Measurements from ENCODE around the gene MARK4. TPM values are rescaled to one million over a fixed set of nuclear protein-coding genes. Genes with fewer than 3 reads are reported as not detected.
"Not testable (repeated sequence)": the region's sequence is repeated elsewhere in the genome, so short reads cannot be mapped to it uniquely, and the experiment has no call there.

The MARK4 gene
- polyA plus RNA-seq, 1 donor, result 26.2 TPM

GRCh38 chr19:45305421-45305820, 54.4 kb downstream of the MARK4 start:
- no peak for DNase-seq (ENCODE audit: low read depth)

- DNase-seq (ENCODE audit: low read depth), result no peak
Measured at GRCh38 chr19:45306040-45306439, 55.0 kb downstream of the MARK4 start.

GRCh38 chr19:45306518-45307027, 55.5 kb downstream of the MARK4 start:
- no peak for DNase-seq (ENCODE audit: low read depth)

GRCh38 chr19:45307361-45307760, 56.3 kb downstream of the MARK4 start:
- no peak for DNase-seq (ENCODE audit: low read depth)

GRCh38 chr19:45309322-45309721, 58.3 kb downstream of the MARK4 start:
- DNase-seq (ENCODE audit: low read depth), result not testable (repeated sequence)

GRCh38 chr19:45311621-45312020, 60.5 kb downstream of the MARK4 start:
- DNase-seq (ENCODE audit: low read depth), result no peak

GRCh38 chr19:45312285-45312684, 61.2 kb downstream of the MARK4 start:
- DNase-seq (ENCODE audit: low read depth), result not testable (repeated sequence)

GRCh38 chr19:45314708-45315245, 63.7 kb downstream of the MARK4 start:
- no peak for DNase-seq (ENCODE audit: low read depth)

GRCh38 chr19:45315304-45315703, 64.2 kb downstream of the MARK4 start:
- no peak for DNase-seq (ENCODE audit: low read depth)

- DNase-seq (ENCODE audit: low read depth), result no peak
Measured at GRCh38 chr19:45320997-45321775, 70.1 kb downstream of the MARK4 start.

GRCh38 chr19:45321848-45322247, 70.8 kb downstream of the MARK4 start:
- DNase-seq (ENCODE audit: low read depth), result no peak

- DNase-seq (ENCODE audit: low read depth), result no peak
Measured at GRCh38 chr19:45322311-45322710, 71.2 kb downstream of the MARK4 start.

GRCh38 chr19:45322744-45323281, 71.7 kb downstream of the MARK4 start, which contains the start of gene CKM:
CKM (minus strand) TSS chr19:45322875; CDS start chr19:45319713, 3,162 bp downstream.
- no peak for DNase-seq (ENCODE audit: low read depth)

GRCh38 chr19:45323671-45324081, 72.6 kb downstream of the MARK4 start:
- DNase-seq (ENCODE audit: low read depth), result no peak

GRCh38 chr19:45324349-45324907, 73.4 kb downstream of the MARK4 start:
- DNase-seq (ENCODE audit: low read depth), result no peak

- no peak for DNase-seq (ENCODE audit: low read depth)
Measured at GRCh38 chr19:45327404-45328143, 76.5 kb downstream of the MARK4 start.

GRCh38 chr19:45331411-45331810, 80.3 kb downstream of the MARK4 start:
- DNase-seq (ENCODE audit: low read depth), result no peak

- DNase-seq (ENCODE audit: low read depth), result no peak
Measured at GRCh38 chr19:45333609-45334303, 82.7 kb downstream of the MARK4 start.

- not testable (repeated sequence) for DNase-seq (ENCODE audit: low read depth)
Measured at GRCh38 chr19:45334881-45335280, 83.8 kb downstream of the MARK4 start.

- DNase-seq (ENCODE audit: low read depth), result no peak
Measured at GRCh38 chr19:45336696-45337251, 85.7 kb downstream of the MARK4 start.

- DNase-seq (ENCODE audit: low read depth), result no peak
Measured at GRCh38 chr19:45339629-45340028, 88.6 kb downstream of the MARK4 start.
